ENCODE measurements around the gene TMEM200A.

The TMEM200A gene

GRCh38 chr6:130379223-130379622 is 13.4 kb downstream of the TMEM200A start:
- no peak for DNase-seq

GRCh38 chr6:130381012-130381411 is 15.2 kb downstream of the TMEM200A start:
- DNase-seq = no peak

GRCh38 chr6:130381459-130382380 is 15.9 kb downstream of the TMEM200A start:
- peak; percentile 67 for DNase-seq

DNA sequence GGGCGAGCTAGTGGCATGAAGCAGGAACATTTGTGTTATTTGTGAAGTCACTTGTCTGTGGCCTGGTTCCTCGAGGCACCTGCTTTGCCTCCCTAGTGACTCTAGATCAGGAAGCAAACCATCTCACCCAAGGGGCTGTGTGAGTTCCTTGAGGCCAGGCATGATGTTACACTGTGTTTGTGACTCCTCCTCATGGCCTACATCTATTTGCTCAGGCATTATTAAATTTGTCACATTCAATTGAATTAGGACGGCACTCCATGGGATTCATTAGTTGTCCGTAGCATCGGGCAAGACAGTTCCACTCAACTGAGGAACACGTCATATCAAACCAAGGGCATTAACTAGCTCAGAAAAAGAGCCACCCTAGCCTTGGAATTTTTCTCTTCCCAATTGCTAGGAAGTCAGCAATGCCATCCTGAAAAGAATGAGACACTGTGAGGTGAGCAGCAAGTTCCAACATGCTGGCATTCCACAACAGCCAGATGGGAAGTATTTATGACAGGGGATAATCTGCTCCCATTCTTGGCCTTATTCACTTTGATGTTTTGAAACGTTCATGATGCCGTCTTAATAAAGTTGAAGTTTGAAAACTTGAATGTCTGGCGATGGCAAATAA is 17.2 kb downstream of the TMEM200A start:
- no peak for DNase-seq

GRCh38 chr6:130385064-130385695 is 19.4 kb downstream of the TMEM200A start:
- no peak for DNase-seq

- no peak for DNase-seq
These were observed 23.3 kb downstream of the TMEM200A start for GRCh38 chr6:130389142-130389541.

- DNase-seq = no peak
These were observed 25.1 kb downstream of the TMEM200A start for GRCh38 chr6:130390890-130391289.

DNA sequence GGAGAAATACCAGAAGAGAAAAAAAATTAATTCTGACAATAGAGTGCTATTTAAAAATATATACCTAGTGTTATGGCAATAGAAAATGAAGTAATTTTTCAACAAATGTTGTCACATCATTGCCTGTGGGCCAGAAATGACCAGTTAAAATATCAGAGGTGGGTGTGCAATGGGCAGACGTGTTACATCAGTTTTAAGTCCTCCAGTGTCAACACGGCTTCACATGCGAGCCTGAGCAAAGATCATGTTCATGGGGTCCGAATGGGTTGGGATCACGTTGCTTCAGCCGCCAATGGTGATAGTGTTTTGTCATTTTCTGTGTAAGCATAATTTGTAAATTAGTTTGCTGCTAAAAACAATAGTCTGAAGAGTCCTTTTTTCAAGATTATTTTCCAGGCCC is 27.5 kb downstream of the TMEM200A start:
- DNase-seq = no peak

GRCh38 chr6:130394246-130394645 is 28.4 kb downstream of the TMEM200A start:
- no peak for DNase-seq

GRCh38 chr6:130395164-130395563 is 29.3 kb downstream of the TMEM200A start:
- no peak for DNase-seq

DNA sequence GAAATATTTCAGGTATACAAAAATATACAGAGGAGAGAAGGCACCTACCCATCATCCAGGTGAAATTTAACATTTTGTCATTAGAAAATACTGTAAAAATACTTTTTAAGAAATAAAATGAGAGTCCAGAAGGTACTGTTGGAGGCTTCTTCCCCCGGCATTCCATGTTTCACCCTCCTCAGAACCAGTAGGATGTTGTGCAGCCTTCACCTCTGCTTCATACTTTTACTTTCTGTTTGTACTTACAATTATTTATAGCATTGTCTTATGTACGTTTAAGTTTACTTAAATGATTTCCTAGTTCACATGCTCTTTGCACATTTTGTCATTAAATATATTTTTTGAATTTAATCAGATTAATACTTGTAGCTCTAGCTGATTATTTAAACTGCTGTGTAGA is 30.9 kb downstream of the TMEM200A start:
- DNase-seq = no peak

GRCh38 chr6:130405549-130405948 is 39.7 kb downstream of the TMEM200A start:
- DNase-seq = no peak

GRCh38 chr6:130407032-130407431 is 41.2 kb downstream of the TMEM200A start:
- no peak for DNase-seq

GRCh38 chr6:130409418-130410100 is 43.7 kb downstream of the TMEM200A start:
- DNase-seq = no peak

- no peak for DNase-seq
These were observed 45.7 kb downstream of the TMEM200A start for GRCh38 chr6:130411481-130411880.

GRCh38 chr6:130412556-130413290 is 46.9 kb downstream of the TMEM200A start:
- DNase-seq = no peak

- peak; percentile 41 for DNase-seq
These were observed 52.1 kb downstream of the TMEM200A start for GRCh38 chr6:130417951-130418350.

GRCh38 chr6:130420911-130421310 is 55.1 kb downstream of the TMEM200A start:
- DNase-seq = no peak

DNA sequence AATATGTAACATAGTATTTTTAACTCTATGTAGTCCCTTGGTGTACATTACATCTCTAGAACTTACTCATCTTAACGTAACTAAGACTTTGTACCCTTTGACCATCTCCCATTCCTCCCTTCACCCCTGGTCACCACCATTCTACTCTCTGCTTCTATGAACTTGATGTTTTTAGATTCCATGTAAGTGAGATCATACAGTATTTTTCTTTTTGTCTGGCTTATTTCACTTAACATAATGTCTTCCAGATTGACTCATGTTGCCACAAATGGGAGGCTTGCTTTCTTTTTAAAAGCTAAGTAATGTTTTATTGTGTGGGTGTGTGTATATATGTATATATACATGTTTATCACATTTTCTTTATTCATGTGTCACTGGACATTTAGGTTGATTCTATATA is 55.8 kb downstream of the TMEM200A start:
- DNase-seq = no peak

DNA sequence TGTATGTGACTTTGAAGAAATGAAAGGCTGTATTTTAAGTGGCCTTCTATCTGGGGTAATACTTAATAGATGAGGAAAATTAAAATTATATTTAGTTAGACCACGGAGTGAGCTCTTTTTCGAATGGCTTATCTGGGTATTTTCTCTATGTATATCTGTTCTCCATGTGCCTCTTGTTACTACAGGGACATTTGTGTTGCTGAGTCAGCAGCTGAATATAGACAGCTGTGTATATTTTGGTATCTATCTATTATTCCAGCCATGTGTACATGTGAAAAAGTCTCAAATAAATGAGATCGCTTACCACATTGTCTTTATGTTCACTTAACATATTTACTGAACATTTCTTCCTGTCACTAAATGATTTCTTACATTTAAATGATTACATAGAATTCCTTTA is 57.2 kb downstream of the TMEM200A start:
- no peak for DNase-seq

- no peak for DNase-seq
These were observed 58.9 kb downstream of the TMEM200A start for GRCh38 chr6:130424710-130425109.

DNA sequence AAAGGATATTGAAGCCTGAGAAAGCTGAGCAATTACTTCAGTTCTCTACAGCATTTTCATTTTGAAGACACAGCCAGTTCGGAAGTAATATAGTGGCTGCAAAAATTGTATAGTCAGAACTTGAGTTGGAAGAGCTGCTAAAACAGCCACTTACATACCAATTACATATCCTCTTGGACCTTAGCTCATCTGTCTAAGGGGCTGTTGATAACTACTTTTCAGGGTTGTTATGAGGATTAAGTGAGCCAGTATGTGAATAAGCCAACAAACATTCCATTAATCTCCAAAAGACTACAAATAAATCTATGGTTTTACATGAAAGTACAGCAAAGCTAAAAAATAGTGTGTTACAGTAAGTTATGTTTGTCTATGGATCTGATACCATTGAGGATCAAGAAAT is 59.7 kb downstream of the TMEM200A start:
- DNase-seq = no peak
